ENCODE measurements around the gene KRTAP3-3. TPM values are rescaled to one million over a fixed set of nuclear protein-coding genes. Genes with fewer than 3 reads are reported as not detected.
"Not testable (repeated sequence)": the region's sequence is repeated elsewhere in the genome, so short reads cannot be mapped to it uniquely, and the experiment has no call there.

The KRTAP3-3 gene
- total RNA-seq, 4 donors from 2014 or later: not detected

DNA sequence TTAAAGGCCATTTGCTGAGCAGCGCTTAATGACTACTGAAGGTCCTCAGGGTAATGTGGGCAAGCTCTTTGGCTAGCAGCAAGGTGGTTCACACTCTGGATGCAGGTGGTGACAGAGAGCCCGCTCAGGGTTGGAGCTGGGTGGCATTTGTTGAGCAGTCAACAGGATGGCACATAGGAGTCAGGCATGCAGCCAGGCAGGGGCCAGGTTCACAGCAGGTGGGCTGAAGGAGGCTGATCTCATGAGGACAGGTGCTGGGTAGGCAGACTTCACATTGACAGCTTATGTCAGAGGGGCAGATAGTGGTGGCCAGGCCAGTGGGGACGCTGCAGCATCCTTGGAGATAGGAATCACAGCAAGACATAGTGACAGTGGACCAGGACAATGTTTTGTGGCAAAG, 10.4 kb upstream of the KRTAP3-3 start:
- TF ChIP-seq CTCF (IDR thresholded peaks at IDR 0.05; ENCODE audit: low read depth): no peak

- no peak for TF ChIP-seq CTCF (IDR thresholded peaks at IDR 0.05; ENCODE audit: low read depth)
Measured at GRCh38 chr17:41003926-41004325, 10.0 kb upstream of the KRTAP3-3 start.

GRCh38 chr17:41002814-41003213, 8.8 kb upstream of the KRTAP3-3 start:
- TF ChIP-seq CTCF (IDR thresholded peaks at IDR 0.05; ENCODE audit: low read depth): no peak

DNA sequence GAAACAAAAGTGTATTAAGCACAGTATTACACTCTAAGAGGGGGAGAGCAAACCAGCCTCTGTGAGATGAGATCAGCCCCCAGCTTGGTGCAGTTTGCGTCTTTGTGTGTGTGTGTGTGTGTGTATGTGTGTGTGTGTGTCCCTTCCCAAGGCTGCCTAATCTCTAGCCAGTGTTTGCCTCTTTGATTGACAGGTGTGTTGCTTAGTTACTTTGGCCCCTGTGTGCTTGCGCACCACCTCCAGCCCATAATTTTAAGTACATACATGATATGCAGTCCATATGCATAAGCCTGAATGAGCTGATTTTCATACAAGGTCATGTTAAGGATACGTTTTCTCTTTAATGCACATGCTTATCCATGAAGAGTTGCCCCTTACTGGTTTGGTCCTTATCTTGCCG, 7.8 kb upstream of the KRTAP3-3 start:
- TF ChIP-seq CTCF (IDR thresholded peaks at IDR 0.05; ENCODE audit: low read depth): no peak

DNA sequence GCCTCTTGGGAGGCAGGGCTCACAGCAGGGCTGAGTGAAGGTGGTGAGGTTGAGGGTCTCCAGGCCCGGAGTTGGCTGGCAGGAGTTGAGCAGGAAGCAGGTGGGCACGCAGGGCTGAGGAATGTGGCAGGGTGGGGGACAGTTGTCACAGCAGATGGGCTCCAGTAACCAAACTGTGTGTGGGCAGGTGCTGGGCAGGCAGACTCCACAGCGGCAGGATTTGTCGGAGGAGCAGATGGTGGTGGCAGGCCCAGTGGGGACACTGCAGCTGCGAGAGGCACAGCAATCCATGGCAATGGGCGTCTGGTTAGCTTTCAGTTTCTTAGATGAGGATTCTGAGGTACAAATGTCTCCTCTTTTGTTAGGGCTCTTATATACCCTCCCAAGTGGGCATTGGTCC, 5.6 kb upstream of the KRTAP3-3 start, which contains the start of gene KRTAP3-2:
TSS of gene KRTAP3-2 (minus strand) at position 344 of the 400 bp plus-strand sequence. CDS start at position 291, 53 bp downstream.
- TF ChIP-seq CTCF (IDR thresholded peaks at IDR 0.05; ENCODE audit: low read depth): not testable (repeated sequence)

DNA sequence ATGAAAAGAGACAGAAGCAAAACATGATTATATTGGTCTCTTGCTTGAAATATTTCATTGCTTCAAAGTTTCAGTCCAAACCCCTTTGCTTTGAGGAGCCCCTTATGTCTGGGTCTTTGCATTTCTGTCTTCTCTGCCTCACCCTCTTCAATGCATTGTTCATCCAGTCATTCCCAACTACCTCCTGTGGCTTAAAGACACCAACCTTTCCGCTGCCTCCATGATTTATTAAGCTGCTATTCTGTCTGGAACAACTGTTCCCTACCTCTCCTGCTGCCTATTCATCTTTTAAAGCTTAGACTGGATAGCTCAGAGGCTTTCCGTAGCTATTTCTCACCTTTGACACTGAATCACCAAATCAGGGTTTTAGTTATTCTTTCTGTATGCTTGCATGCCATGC, 3.4 kb upstream of the KRTAP3-3 start:
- TF ChIP-seq CTCF (IDR thresholded peaks at IDR 0.05; ENCODE audit: low read depth): no peak

GRCh38 chr17:40996829-40997228, 2.9 kb upstream of the KRTAP3-3 start:
- no peak for TF ChIP-seq CTCF (IDR thresholded peaks at IDR 0.05; ENCODE audit: low read depth)
